Retinal pigment epithelial cell (primary cell): ENCODE data around the gene MGP.

ENCODE experiments used
- DNase-seq: peaks from one replicate; pipeline ENCODE4 v3.0.0-alpha.2; 2010; ENCODE audit warnings: low read depth
- H3K4me3 ChIP-seq: 2 replicates; pipeline ENCODE4 v1.5.1; 2011; ENCODE audit warnings: mild to moderate bottlenecking, low read length, control low read depth, moderate library complexity
- TF ChIP-seq, protein P1 (sequence below): conservative IDR thresholded peaks from 2 replicates; pipeline ENCODE4 v1.5.1; 2011; ENCODE audit warnings: low read depth, low read length, control low read depth, inconsistent platforms

MGP gene

DNA sequence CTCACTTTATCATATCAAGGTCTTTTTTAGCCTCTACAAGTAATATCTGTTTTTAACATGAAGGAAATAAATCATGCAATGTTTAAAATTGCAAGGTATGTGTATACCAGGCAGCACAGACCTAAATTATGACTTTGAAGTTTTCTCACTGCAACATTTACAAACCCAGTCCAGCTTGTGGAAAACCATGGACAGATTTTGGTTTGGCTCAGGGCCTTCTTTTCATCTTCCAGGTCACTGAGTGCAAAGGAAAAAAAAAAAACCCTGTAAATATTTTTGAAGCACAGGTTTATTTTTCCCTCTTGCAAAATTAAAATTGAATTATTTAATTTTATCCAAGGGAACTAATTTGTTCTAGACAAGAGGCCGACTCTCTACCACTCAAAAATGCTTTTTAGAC lies 13.8 kb downstream of the MGP start:
- TF ChIP-seq, protein P1, sequence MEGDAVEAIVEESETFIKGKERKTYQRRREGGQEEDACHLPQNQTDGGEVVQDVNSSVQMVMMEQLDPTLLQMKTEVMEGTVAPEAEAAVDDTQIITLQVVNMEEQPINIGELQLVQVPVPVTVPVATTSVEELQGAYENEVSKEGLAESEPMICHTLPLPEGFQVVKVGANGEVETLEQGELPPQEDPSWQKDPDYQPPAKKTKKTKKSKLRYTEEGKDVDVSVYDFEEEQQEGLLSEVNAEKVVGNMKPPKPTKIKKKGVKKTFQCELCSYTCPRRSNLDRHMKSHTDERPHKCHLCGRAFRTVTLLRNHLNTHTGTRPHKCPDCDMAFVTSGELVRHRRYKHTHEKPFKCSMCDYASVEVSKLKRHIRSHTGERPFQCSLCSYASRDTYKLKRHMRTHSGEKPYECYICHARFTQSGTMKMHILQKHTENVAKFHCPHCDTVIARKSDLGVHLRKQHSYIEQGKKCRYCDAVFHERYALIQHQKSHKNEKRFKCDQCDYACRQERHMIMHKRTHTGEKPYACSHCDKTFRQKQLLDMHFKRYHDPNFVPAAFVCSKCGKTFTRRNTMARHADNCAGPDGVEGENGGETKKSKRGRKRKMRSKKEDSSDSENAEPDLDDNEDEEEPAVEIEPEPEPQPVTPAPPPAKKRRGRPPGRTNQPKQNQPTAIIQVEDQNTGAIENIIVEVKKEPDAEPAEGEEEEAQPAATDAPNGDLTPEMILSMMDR = no peak
- DNase-seq = no peak
- no peak overlapping the region for H3K4me3 ChIP-seq

DNA sequence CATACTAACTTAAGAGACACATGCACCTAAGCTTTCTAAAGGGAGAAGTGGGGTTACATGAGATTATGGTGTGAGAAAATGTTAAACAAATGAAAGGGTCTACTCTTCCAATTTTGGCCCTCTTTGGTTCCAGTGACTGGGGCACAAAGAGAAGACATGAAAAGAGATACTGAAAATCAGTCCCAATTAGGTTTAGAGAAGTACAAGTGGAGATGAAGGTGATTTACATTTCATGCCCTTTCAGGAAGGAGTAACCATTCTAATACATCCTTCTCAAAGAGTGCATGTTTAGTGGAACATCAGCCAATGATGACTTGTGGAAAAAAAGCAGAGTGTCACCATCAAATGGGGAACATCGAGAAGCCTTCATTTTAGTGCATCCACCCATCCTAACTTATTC lies 14.4 kb downstream of the MGP start:
- DNase-seq = no peak
- TF ChIP-seq, protein P1 = no peak
- no peak overlapping the region for H3K4me3 ChIP-seq

DNA sequence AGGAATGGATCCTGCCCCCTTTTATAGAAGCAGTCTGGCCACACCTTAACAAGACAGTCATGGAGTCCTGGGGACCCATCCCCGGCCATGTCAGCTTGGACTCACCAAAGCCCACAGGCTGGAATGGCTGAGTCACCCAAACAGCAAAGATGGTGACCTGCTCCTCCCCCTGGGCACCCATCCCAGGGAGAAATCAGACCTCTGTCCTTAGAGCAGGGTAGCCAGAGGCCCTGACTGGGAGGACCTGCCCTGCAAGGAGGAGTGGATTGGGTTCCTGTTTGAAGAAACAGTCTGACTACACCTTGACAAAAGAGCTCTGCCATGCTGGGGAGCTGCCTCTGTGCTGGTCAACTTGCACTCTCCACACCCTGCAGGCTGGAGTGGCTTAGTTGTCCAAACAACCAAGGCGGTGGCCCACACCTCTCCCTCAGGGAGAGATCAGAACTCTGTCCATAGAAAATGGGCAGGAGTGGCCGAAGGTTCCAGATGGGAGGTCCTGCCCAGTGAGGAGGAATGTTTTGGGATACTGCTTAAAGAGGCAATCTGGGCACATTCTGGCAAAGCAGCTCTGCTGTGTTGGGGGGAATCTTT lies 16.6 kb downstream of the MGP start:
- DNase-seq = no peak
- no peak overlapping the region for H3K4me3 ChIP-seq
- TF ChIP-seq, protein P1 = no peak

DNA sequence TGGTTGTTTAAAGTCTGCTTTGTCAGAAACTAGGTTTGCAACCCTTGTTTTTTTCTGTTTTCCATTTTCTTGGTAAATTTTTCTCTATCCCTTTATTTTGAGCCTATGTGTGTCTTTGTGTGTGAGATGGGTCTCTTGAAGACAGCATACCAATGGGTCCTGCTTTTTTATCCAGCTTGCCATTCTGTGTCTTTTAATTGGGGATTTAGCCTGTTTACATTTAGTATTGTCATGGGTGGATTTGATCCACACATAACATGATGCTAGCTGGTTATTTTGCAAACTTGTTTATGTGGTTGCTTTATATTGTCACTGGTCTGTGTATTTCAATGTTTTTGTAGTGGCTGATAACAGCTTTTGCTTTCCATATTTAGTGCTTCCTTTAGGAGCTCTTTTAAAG lies 25.2 kb downstream of the MGP start:
- TF ChIP-seq, protein P1 = no peak
- no peak for DNase-seq
- no peak overlapping the region for H3K4me3 ChIP-seq

DNA sequence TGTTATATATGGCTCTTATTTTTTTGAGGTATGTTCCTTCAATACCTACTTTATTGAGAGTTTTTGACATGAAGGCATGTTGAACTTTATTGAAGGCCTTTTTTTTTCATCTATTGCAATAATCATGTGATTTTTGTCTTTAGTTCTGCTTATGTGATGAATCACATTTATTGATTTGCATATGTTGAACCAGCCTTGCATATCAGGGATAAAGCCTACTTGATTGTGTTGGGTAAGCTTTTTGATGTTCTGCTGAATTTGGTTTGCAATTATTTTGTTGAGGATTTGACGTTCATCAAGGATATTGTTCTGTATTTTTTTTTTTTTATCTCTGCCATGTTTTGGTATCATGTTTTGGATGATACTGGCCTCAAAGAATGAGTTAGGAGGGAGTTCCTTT lies 27.1 kb downstream of the MGP start:
- TF ChIP-seq, protein P1 = no peak
- no peak for DNase-seq
- no peak overlapping the region for H3K4me3 ChIP-seq

DNA sequence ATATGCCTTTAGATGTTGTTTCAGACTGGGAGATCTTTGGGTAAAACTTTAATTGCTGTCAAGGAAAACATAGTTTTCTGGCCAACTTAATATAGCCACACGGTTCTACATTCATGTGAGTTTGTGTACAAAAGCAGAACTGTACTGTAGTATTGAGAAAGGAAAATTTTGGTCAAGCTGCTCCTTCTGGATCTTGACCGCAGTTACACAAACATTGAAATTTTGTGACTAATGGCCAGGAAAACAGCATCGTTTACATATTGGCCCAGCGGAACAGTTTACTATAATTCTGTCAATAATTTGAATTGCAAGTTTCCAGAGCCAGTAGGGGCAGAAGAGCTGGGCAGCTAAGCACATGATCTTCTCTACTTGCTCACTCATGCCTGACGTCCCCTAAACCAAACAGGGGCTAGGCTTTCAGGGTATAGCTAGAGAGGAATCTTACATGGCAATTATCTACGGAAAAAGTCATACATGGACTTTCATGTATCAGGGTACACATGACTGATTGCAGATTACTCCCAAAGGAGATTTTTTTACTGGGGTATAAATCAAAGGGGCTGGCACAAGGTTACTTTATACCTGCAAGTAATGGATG lies 31.0 kb downstream of the MGP start:
- H3K4me3 ChIP-seq = no peak overlapping the region
- DNase-seq = no peak
- TF ChIP-seq, protein P1 = no peak

DNA sequence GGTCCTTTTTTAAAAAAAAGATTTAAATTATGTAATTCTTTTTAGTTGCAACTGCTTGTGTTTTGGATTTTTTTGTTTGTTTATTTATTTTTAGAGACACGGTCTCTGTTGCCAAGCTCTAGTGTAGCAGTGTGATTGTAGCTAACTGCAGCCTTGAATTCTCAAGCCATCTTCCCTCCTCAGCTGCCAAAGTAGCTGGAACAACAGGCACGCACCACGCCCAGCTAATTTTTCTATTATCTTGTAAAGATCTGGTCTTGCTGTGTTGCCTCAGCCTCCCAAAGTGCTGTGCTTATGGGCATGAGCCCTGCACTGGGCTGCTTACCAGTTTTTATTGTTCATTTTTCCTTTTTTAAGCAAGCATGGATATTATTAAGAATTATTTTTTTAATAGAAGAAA lies 31.7 kb downstream of the MGP start:
- TF ChIP-seq, protein P1 = no peak

More for the DNA sequence above, 31.7 kb downstream of the MGP start:
- DNase-seq = no peak
- H3K4me3 ChIP-seq = no peak overlapping the region
